Measurements from ENCODE around the gene TBL1XR1. TPM values are rescaled to one million over a fixed set of nuclear protein-coding genes. Genes with fewer than 3 reads are reported as not detected.

TBL1XR1 gene
- total and polyA plus RNA-seq, 4 donors = 24.1 to 203 (median 77.4) TPM

GRCh38 chr3:177060492-177060891 lies 136.8 kb downstream of the TBL1XR1 start:
- H3K27me3 ChIP-seq (ENCODE audit: control insufficient read depth in 3 of 3, insufficient read depth in 3 of 3, low read length in 2 of 3) = no peaks in the 10 kb centered on the region
- ATAC-seq (ENCODE audit: insufficient read depth, low FRiP score) (no peak), DNase-seq (no peak)
- no peak for TF ChIP-seq CTCF (IDR thresholded peaks at IDR 0.05; ENCODE audit: control extremely low read depth, extremely low read depth)
- no peaks in the 10 kb centered on the region for H3K9me3 ChIP-seq (ENCODE audit: control insufficient read depth in 4 of 4, insufficient read depth in 3 of 4, low read length in 3 of 4)
- WGBS, 2 donors = 88 to 93% methylated on average over 1 of the region's 1 CpG
- no peak overlapping the region for H3K4me3 ChIP-seq
- H3K27ac ChIP-seq (ENCODE audit: low read depth in 1 of 2, low read length in 1 of 2) = no peak overlapping the region
- peaks cover 0 to 2% (median 0%) of the 10 kb centered on the region in 4 donors for H3K36me3 ChIP-seq (ENCODE audit: control insufficient read depth in 4 of 4, insufficient read depth in 4 of 4, low read length in 4 of 4)
- H3K9ac ChIP-seq (ENCODE audit: insufficient read depth in 1 of 2, low read length in 2 of 2) = no peak overlapping the region
- H3K4me1 ChIP-seq (ENCODE audit: control insufficient read depth in 5 of 5, insufficient read depth in 5 of 5, low read length in 5 of 5) = peaks cover 0 to 82% (median 18%) of the 10 kb centered on the region in 5 donors

- Histone ChIP-seq H3K36me3 (ENCODE audit: control insufficient read depth in 4 of 4, insufficient read depth in 4 of 4, low read length in 4 of 4) (peaks cover 0 to 2% (median 0%) of the 10 kb centered on the region in 4 donors), H3K9me3 (ENCODE audit: control insufficient read depth in 4 of 4, insufficient read depth in 3 of 4, low read length in 3 of 4) (no peaks in the 10 kb centered on the region), H3K4me1 (ENCODE audit: control insufficient read depth in 5 of 5, insufficient read depth in 5 of 5, low read length in 5 of 5) (peaks cover 0 to 63% (median 16%) of the 10 kb centered on the region in 5 donors), H3K27ac (ENCODE audit: low read depth in 1 of 2, low read length in 1 of 2) (no peak overlapping the region), H3K27me3 (ENCODE audit: control insufficient read depth in 3 of 3, insufficient read depth in 3 of 3, low read length in 2 of 3) (no peaks in the 10 kb centered on the region), H3K9ac (ENCODE audit: insufficient read depth in 1 of 2, low read length in 2 of 2) (no peak overlapping the region), H3K4me3 (no peak overlapping the region)
- DNase-seq (peak in 2 of 3 donors; percentile 29 to 38), ATAC-seq (ENCODE audit: insufficient read depth, low FRiP score) (no peak)
- WGBS, 2 donors = 70 to 88% methylated on average over 2 of the region's 2 CpGs
- no peak for TF ChIP-seq CTCF (IDR thresholded peaks at IDR 0.05; ENCODE audit: control extremely low read depth, extremely low read depth)
These were observed 138.6 kb downstream of the TBL1XR1 start for GRCh38 chr3:177058648-177059047.

GRCh38 chr3:177057768-177058167 lies 139.5 kb downstream of the TBL1XR1 start:
- ATAC-seq (ENCODE audit: insufficient read depth, low FRiP score) (no peak), DNase-seq (no peak)
- Histone ChIP-seq H3K27me3 (ENCODE audit: control insufficient read depth in 3 of 3, insufficient read depth in 3 of 3, low read length in 2 of 3) (no peaks in the 10 kb centered on the region), H3K9ac (ENCODE audit: insufficient read depth in 1 of 2, low read length in 2 of 2) (no peak overlapping the region), H3K9me3 (ENCODE audit: control insufficient read depth in 4 of 4, insufficient read depth in 3 of 4, low read length in 3 of 4) (no peaks in the 10 kb centered on the region), H3K27ac (ENCODE audit: low read depth in 1 of 2, low read length in 1 of 2) (no peak overlapping the region), H3K36me3 (ENCODE audit: control insufficient read depth in 4 of 4, insufficient read depth in 4 of 4, low read length in 4 of 4) (peaks cover 0 to 4% (median under 1%) of the 10 kb centered on the region in 4 donors), H3K4me3 (no peak overlapping the region), H3K4me1 (ENCODE audit: control insufficient read depth in 5 of 5, insufficient read depth in 5 of 5, low read length in 5 of 5) (peaks cover 0 to 58% (median 16%) of the 10 kb centered on the region in 5 donors)
- 82 to 90% methylated on average over 4 of the region's 4 CpGs for WGBS, 2 donors
- TF ChIP-seq CTCF (IDR thresholded peaks at IDR 0.05; ENCODE audit: control extremely low read depth, extremely low read depth) = no peak

- no peaks in the 10 kb centered on the region for H3K27me3 ChIP-seq (ENCODE audit: control insufficient read depth in 3 of 3, insufficient read depth in 3 of 3, low read length in 2 of 3)
- no peak for TF ChIP-seq CTCF (IDR thresholded peaks at IDR 0.05; ENCODE audit: control extremely low read depth, extremely low read depth)
- DNase-seq (no peak), ATAC-seq (ENCODE audit: insufficient read depth, low FRiP score) (no peak)
- WGBS, 2 donors = 86 to 90% methylated on average over 3 of the region's 3 CpGs
- peaks cover 0 to 7% (median 0%) of the 10 kb centered on the region in 4 donors for H3K36me3 ChIP-seq (ENCODE audit: control insufficient read depth in 4 of 4, insufficient read depth in 4 of 4, low read length in 4 of 4)
- peaks cover 0 to 50% (median 12%) of the 10 kb centered on the region in 5 donors for H3K4me1 ChIP-seq (ENCODE audit: control insufficient read depth in 5 of 5, insufficient read depth in 5 of 5, low read length in 5 of 5)
- no peak overlapping the region for H3K27ac ChIP-seq (ENCODE audit: low read depth in 1 of 2, low read length in 1 of 2)
- H3K9me3 ChIP-seq (ENCODE audit: control insufficient read depth in 4 of 4, insufficient read depth in 3 of 4, low read length in 3 of 4) = no peaks in the 10 kb centered on the region
- no peak overlapping the region for H3K4me3 ChIP-seq
- no peak overlapping the region for H3K9ac ChIP-seq (ENCODE audit: insufficient read depth in 1 of 2, low read length in 2 of 2)
These were observed 140.4 kb downstream of the TBL1XR1 start for GRCh38 chr3:177056927-177057326.
